ENCODE data around the gene EFNA2.

The EFNA2 gene

GRCh38 chr19:1256646-1257474 is 28.8 kb upstream of the EFNA2 start:
- DNase-seq (ENCODE audit: insufficient read length): no peak
- TF ChIP-seq POLR2AphosphoS5 (IDR thresholded peaks at IDR 0.05; ENCODE audit: low read depth, low read length) (no peak), TAF1 (IDR thresholded peaks at IDR 0.05; ENCODE audit: borderline replicate concordance, low read depth, low read length) (no peak), POLR2A (IDR thresholded peaks at IDR 0.05; ENCODE audit: low read depth, low read length) (no peak)
- FAIRE-seq: no peak

GRCh38 chr19:1257475-1258162 is 28.1 kb upstream of the EFNA2 start:
- no peak for FAIRE-seq
- TF ChIP-seq POLR2A (IDR thresholded peaks at IDR 0.05; ENCODE audit: low read depth, low read length) (no peak), POLR2AphosphoS5 (IDR thresholded peaks at IDR 0.05; ENCODE audit: low read depth, low read length) (no peak), TAF1 (IDR thresholded peaks at IDR 0.05; ENCODE audit: borderline replicate concordance, low read depth, low read length) (no peak)
- DNase-seq (ENCODE audit: insufficient read length): no peak

GRCh38 chr19:1258163-1258492 is 27.5 kb upstream of the EFNA2 start:
- FAIRE-seq (no peak), DNase-seq (ENCODE audit: insufficient read length) (no peak)
- peak; percentile 42; the same call in 1 of the 2 replicates for TF ChIP-seq POLR2A (IDR thresholded peaks at IDR 0.05; ENCODE audit: low read depth, low read length)
- TF ChIP-seq POLR2AphosphoS5 (IDR thresholded peaks at IDR 0.05; ENCODE audit: low read depth, low read length): peak; percentile 71
- no peak for TF ChIP-seq TAF1 (IDR thresholded peaks at IDR 0.05; ENCODE audit: borderline replicate concordance, low read depth, low read length)

GRCh38 chr19:1258707-1259205 is 26.9 kb upstream of the EFNA2 start:
- FAIRE-seq: no peak
- TF ChIP-seq POLR2AphosphoS5 (IDR thresholded peaks at IDR 0.05; ENCODE audit: low read depth, low read length): no peak
- TF ChIP-seq POLR2A (IDR thresholded peaks at IDR 0.05; ENCODE audit: low read depth, low read length): no peak
- TF ChIP-seq TAF1 (IDR thresholded peaks at IDR 0.05; ENCODE audit: borderline replicate concordance, low read depth, low read length): no peak
- DNase-seq (ENCODE audit: insufficient read length): no peak

- DNase-seq (ENCODE audit: insufficient read length) (peak; percentile 81), FAIRE-seq (peak; percentile 92)
- TF ChIP-seq POLR2A (IDR thresholded peaks at IDR 0.05; ENCODE audit: low read depth, low read length) (peak; percentile 92), TAF1 (IDR thresholded peaks at IDR 0.05; ENCODE audit: borderline replicate concordance, low read depth, low read length) (no peak), POLR2AphosphoS5 (IDR thresholded peaks at IDR 0.05; ENCODE audit: low read depth, low read length) (peak; percentile 96)
Measured at GRCh38 chr19:1259206-1259875, 26.3 kb upstream of the EFNA2 start.

- no peak for DNase-seq (ENCODE audit: insufficient read length)
- FAIRE-seq: no peak
- TF ChIP-seq TAF1 (IDR thresholded peaks at IDR 0.05; ENCODE audit: borderline replicate concordance, low read depth, low read length): no peak
- TF ChIP-seq POLR2AphosphoS5 (IDR thresholded peaks at IDR 0.05; ENCODE audit: low read depth, low read length): no peak
Measured at GRCh38 chr19:1259876-1260748, 25.6 kb upstream of the EFNA2 start.

GRCh38 chr19:1260749-1261537 is 24.7 kb upstream of the EFNA2 start:
- FAIRE-seq (peak; percentile 97), DNase-seq (ENCODE audit: insufficient read length) (peak; percentile 98)
- TF ChIP-seq TAF1 (IDR thresholded peaks at IDR 0.05; ENCODE audit: borderline replicate concordance, low read depth, low read length): 0 out of 2 replicates have a peak, but pooled peaks have one; percentile 21
- no peak for TF ChIP-seq POLR2A (IDR thresholded peaks at IDR 0.05; ENCODE audit: low read depth, low read length)

GRCh38 chr19:1261538-1261797 is 24.2 kb upstream of the EFNA2 start:
- FAIRE-seq (no peak), DNase-seq (ENCODE audit: insufficient read length) (no peak)
- no peak for TF ChIP-seq POLR2AphosphoS5 (IDR thresholded peaks at IDR 0.05; ENCODE audit: low read depth, low read length)
- no peak for TF ChIP-seq TAF1 (IDR thresholded peaks at IDR 0.05; ENCODE audit: borderline replicate concordance, low read depth, low read length)
- no peak for TF ChIP-seq POLR2A (IDR thresholded peaks at IDR 0.05; ENCODE audit: low read depth, low read length)

- no peak for TF ChIP-seq TAF1 (IDR thresholded peaks at IDR 0.05; ENCODE audit: borderline replicate concordance, low read depth, low read length)
- no peak for TF ChIP-seq POLR2AphosphoS5 (IDR thresholded peaks at IDR 0.05; ENCODE audit: low read depth, low read length)
- TF ChIP-seq POLR2A (IDR thresholded peaks at IDR 0.05; ENCODE audit: low read depth, low read length): no peak
- DNase-seq (ENCODE audit: insufficient read length) (no peak), FAIRE-seq (peak; percentile 70)
Measured at GRCh38 chr19:1261798-1262622, 23.7 kb upstream of the EFNA2 start.

Measured in GM12892 (cell line).